Mesothelial cell of epicardium (in vitro differentiated cells): ENCODE data around the gene SLC27A4. TPM values are rescaled to one million over a fixed set of nuclear protein-coding genes. Genes with fewer than 3 reads are reported as not detected.

Source experiments
- DNase-seq, 2 experiments: peaks; one replicate each; pipeline ENCODE4 v3.0.0; 2021; ENCODE audit warnings: low spot score in 2 of 2; ENCODE audit not compliant: unreplicated experiment in 2 of 2
- H3K27ac Mint-ChIP-seq: 2 replicates; pipeline ENCODE4 v1.8.0; 2021; ENCODE audit warnings: mixed read lengths
- H3K27me3 Mint-ChIP-seq: 2 replicates; pipeline ENCODE4 v1.8.0; 2021; ENCODE audit warnings: low read depth, mixed read lengths
- H3K36me3 Mint-ChIP-seq: 2 replicates; pipeline ENCODE4 v1.8.0; 2021; ENCODE audit warnings: mixed read lengths
- H3K4me1 Mint-ChIP-seq: 2 replicates; pipeline ENCODE4 v1.8.0; 2021; ENCODE audit warnings: mixed read lengths
- H3K4me3 Mint-ChIP-seq: 2 replicates; pipeline ENCODE4 v1.8.0; 2021; ENCODE audit warnings: mild to moderate bottlenecking, moderate library complexity, mixed read lengths
- H3K9me3 Mint-ChIP-seq: 2 replicates; pipeline ENCODE4 v1.8.0; 2021; ENCODE audit warnings: mixed read lengths
- total RNA-seq: library from RNA; stranded (reverse); gene quantifications from 3 replicates; pipeline ENCODE4 v1.2.1, GENCODE V29; 2021
- TF ChIP-seq, protein P1 (sequence below): fragments of 200-600 bp; sonication (generic); IDR thresholded peaks from one replicate; pipeline ENCODE4 v1.5.0; 2021; ENCODE audit warnings: antibody characterized with exemption; ENCODE audit not compliant: unreplicated experiment

The SLC27A4 gene
- total RNA-seq, 1 donor from 2014 or later = 18.5 TPM

DNA sequence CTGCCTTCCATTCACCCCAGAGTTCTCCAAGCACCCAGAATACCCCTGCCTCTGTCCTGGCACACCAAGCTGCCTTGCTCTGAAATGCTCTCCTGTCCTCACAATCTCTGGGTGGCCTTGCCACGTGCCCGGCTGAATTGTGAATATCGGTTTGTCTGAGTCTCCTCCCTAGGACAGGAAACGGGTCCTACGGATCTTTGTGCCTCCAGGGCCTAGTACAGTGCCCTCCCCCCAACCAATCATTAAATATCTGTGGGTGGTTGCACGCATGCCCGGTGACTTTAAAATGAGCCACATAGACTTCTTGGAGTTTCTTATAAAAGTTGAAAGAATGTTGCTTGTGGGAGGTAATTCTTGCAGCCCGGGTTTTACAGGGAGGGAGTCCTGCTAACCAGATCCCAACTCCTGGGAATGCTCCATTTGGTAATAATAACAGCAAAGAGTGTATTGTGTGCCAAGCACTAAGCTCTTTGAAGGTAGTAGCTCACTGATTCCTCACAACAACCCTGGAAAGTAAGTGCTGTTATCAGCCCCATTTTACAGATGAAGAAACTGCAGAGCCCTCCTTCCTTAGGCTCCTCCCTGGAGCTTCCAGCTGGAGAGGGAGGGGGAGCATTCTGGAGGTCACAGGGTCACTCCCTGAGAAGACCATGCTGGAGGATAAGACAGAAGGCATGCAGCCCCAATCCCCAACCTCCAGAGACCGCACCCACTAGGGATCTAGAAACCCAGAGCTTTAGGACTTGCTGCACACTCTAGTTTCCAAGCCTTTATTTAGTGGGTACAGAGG lies 54.2 kb downstream of the SLC27A4 start:
- Mint-ChIP-seq H3K27ac (no peak overlapping the region), H3K9me3 (no peaks in the 10 kb centered on the region), H3K36me3 (peaks cover 10% of the 10 kb centered on the region), H3K4me1 (peaks cover 16% of the 10 kb centered on the region), H3K27me3 (peaks cover 88% of the 10 kb centered on the region), H3K4me3 (peak overlapping the region; percentile 12)
- no peak for DNase-seq
- TF ChIP-seq, protein P1, sequence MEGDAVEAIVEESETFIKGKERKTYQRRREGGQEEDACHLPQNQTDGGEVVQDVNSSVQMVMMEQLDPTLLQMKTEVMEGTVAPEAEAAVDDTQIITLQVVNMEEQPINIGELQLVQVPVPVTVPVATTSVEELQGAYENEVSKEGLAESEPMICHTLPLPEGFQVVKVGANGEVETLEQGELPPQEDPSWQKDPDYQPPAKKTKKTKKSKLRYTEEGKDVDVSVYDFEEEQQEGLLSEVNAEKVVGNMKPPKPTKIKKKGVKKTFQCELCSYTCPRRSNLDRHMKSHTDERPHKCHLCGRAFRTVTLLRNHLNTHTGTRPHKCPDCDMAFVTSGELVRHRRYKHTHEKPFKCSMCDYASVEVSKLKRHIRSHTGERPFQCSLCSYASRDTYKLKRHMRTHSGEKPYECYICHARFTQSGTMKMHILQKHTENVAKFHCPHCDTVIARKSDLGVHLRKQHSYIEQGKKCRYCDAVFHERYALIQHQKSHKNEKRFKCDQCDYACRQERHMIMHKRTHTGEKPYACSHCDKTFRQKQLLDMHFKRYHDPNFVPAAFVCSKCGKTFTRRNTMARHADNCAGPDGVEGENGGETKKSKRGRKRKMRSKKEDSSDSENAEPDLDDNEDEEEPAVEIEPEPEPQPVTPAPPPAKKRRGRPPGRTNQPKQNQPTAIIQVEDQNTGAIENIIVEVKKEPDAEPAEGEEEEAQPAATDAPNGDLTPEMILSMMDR = no peak

- H3K36me3 Mint-ChIP-seq = no peaks in the 10 kb centered on the region
- no peak overlapping the region for H3K4me3 Mint-ChIP-seq
- TF ChIP-seq, protein P1 = no peak
- peaks cover 13% of the 10 kb centered on the region for H3K4me1 Mint-ChIP-seq
- H3K27ac Mint-ChIP-seq = no peak overlapping the region
- H3K9me3 Mint-ChIP-seq = no peaks in the 10 kb centered on the region
- DNase-seq = no peak
- H3K27me3 Mint-ChIP-seq = peaks cover 81% of the 10 kb centered on the region
These were observed 56.8 kb downstream of the SLC27A4 start for GRCh38 chr9:128396970-128397613.

GRCh38 chr9:128397831-128398230 lies 57.5 kb downstream of the SLC27A4 start:
- peaks cover 79% of the 10 kb centered on the region for H3K27me3 Mint-ChIP-seq
- no peak for DNase-seq
- no peaks in the 10 kb centered on the region for H3K9me3 Mint-ChIP-seq
- H3K4me1 Mint-ChIP-seq = peaks cover 12% of the 10 kb centered on the region
- no peaks in the 10 kb centered on the region for H3K36me3 Mint-ChIP-seq
- no peak overlapping the region for H3K27ac Mint-ChIP-seq
- no peak overlapping the region for H3K4me3 Mint-ChIP-seq
- TF ChIP-seq, protein P1 = no peak

- TF ChIP-seq, protein P1 = no peak
- Mint-ChIP-seq H3K36me3 (no peaks in the 10 kb centered on the region), H3K4me1 (no peaks in the 10 kb centered on the region), H3K27me3 (peaks cover 68% of the 10 kb centered on the region), H3K9me3 (no peaks in the 10 kb centered on the region), H3K4me3 (no peak overlapping the region), H3K27ac (no peak overlapping the region)
- DNase-seq = no peak
These were observed 59.5 kb downstream of the SLC27A4 start for GRCh38 chr9:128399861-128400260.

GRCh38 chr9:128404560-128404959 lies 64.2 kb downstream of the SLC27A4 start:
- no peaks in the 10 kb centered on the region for H3K9me3 Mint-ChIP-seq
- peaks cover 36% of the 10 kb centered on the region for H3K27me3 Mint-ChIP-seq
- H3K27ac Mint-ChIP-seq = no peak overlapping the region
- TF ChIP-seq, protein P1 = no peak
- H3K4me1 Mint-ChIP-seq = peaks cover 9% of the 10 kb centered on the region
- DNase-seq = no peak
- H3K36me3 Mint-ChIP-seq = no peaks in the 10 kb centered on the region
- H3K4me3 Mint-ChIP-seq = no peak overlapping the region
